IMR-90 (cell line): Measurements from ENCODE around the gene PPOX. TPM values are rescaled to one million over a fixed set of nuclear protein-coding genes. Genes with fewer than 3 reads are reported as not detected.

Source experiments
- ATAC-seq: fragments of 200-7000 bp; cut with Tn5 transposase; 2 replicates; pipeline ENCODE4 v1.9.1; 2020; ENCODE audit warnings: low read depth, mild to moderate bottlenecking, moderate library complexity
- BruUV-seq: library from RNA; stranded (reverse); fragments of 400-500 nt; replicated peaks from 2 replicates; lab custom pipeline; 2021; lab: Mats Ljungman, UMichigan
- CTCF ChIA-PET: fragments of 300-600 bp; formaldehyde crosslinking; extraction: SDS; loops from one replicate; lab custom pipeline; 2021; ENCODE audit warnings: antibody characterized with exemption; lab: Yijun Ruan, JAX
- POLR2A ChIA-PET: fragments of 300-600 bp; sonication (Branson Sonifier 250); formaldehyde crosslinking; loops from one replicate; lab custom pipeline; 2022; ENCODE audit warnings: antibody characterized with exemption; ENCODE audit not compliant: unreplicated experiment; lab: Charles Lee
- DNase-seq: peaks from one replicate; pipeline ENCODE4 v3.0.0; 2013
- H2AFZ ChIP-seq: replicated peaks from 2 replicates; pipeline ENCODE3; 2013; ENCODE audit warnings: low read length, mild to moderate bottlenecking; ENCODE audit not compliant: poor library complexity
- H2AK5ac ChIP-seq: 2 replicates; pipeline ENCODE4 v1.6.1; 2013; ENCODE audit warnings: low read depth, low read length, inconsistent platforms
- H2AK9ac ChIP-seq: replicated peaks from 2 replicates; pipeline ENCODE3; 2013; ENCODE audit warnings: mild to moderate bottlenecking, low read depth, low read length, moderate library complexity; ENCODE audit not compliant: poor library complexity
- H2BK120ac ChIP-seq: 2 replicates; pipeline ENCODE4 v1.6.1; 2013; ENCODE audit warnings: low read depth, low read length, inconsistent platforms
- H2BK15ac ChIP-seq: 3 replicates; pipeline ENCODE4 v1.6.1; 2013; ENCODE audit warnings: low read depth, low read length, inconsistent platforms
- H2BK20ac ChIP-seq: 2 replicates; pipeline ENCODE4 v1.6.1; 2013; ENCODE audit warnings: low read depth, mild to moderate bottlenecking, inconsistent platforms, low read length, moderate library complexity
- H2BK5ac ChIP-seq: 2 replicates; pipeline ENCODE4 v1.6.1; 2013; ENCODE audit warnings: mild to moderate bottlenecking, low read depth, low read length, inconsistent platforms; ENCODE audit not compliant: poor library complexity, severe bottlenecking
- H3K14ac ChIP-seq: replicated peaks from 2 replicates; pipeline ENCODE4 v1.6.1; 2013; ENCODE audit warnings: low read depth, low read length, inconsistent platforms
- H3K18ac ChIP-seq: 2 replicates; pipeline ENCODE4 v1.6.1; 2013; ENCODE audit warnings: low read depth, low read length, control low read depth
- H3K23ac ChIP-seq: 2 replicates; pipeline ENCODE4 v1.6.1; 2013; ENCODE audit warnings: low read depth, low read length, inconsistent platforms
- H3K27ac ChIP-seq: 2 replicates; pipeline ENCODE4 v1.5.1; 2013; ENCODE audit warnings: mild to moderate bottlenecking, control low read depth, low read length; ENCODE audit not compliant: insufficient read depth
- H3K27me3 ChIP-seq: 2 replicates; pipeline ENCODE4 v1.6.1; 2013; ENCODE audit warnings: low read length; ENCODE audit not compliant: control insufficient read depth, insufficient read depth
- H3K36me3 ChIP-seq: 2 replicates; pipeline ENCODE4 v1.6.1; 2013; ENCODE audit warnings: low read length, mixed read lengths; ENCODE audit not compliant: control insufficient read depth, insufficient read depth
- H3K4ac ChIP-seq: 2 replicates; pipeline ENCODE4 v1.6.1; 2013; ENCODE audit warnings: low read depth, low read length, inconsistent platforms
- H3K4me1 ChIP-seq: 2 replicates; pipeline ENCODE4 v1.6.1; 2013; ENCODE audit warnings: low read length, mixed read lengths; ENCODE audit not compliant: control insufficient read depth, insufficient read depth
- H3K4me2 ChIP-seq: 2 replicates; pipeline ENCODE4 v1.6.1; 2013; ENCODE audit warnings: low read depth, mild to moderate bottlenecking, control low read depth, low read length, moderate library complexity
- H3K4me3 ChIP-seq: 2 replicates; pipeline ENCODE4 v1.5.1; 2013; ENCODE audit warnings: low read depth, mild to moderate bottlenecking, control low read depth, low read length, moderate library complexity; ENCODE audit not compliant: insufficient read depth
- H3K56ac ChIP-seq: 2 replicates; pipeline ENCODE4 v1.6.1; 2013; ENCODE audit warnings: low read length, inconsistent platforms; ENCODE audit not compliant: insufficient read depth; ENCODE audit errors: extremely low read depth
- H3K79me1 ChIP-seq, 2 experiments: 2 replicates each; pipeline ENCODE4 v1.6.1; 2013; ENCODE audit warnings: low read length in 2 of 2, inconsistent platforms in 1 of 2, low read depth in 1 of 2
- H3K9ac ChIP-seq: 2 replicates; pipeline ENCODE4 v1.6.1; 2013; ENCODE audit warnings: low read depth, low read length, control low read depth
- H3K9me1 ChIP-seq: 2 replicates; pipeline ENCODE4 v1.6.1; 2013; ENCODE audit warnings: low read length, inconsistent platforms; ENCODE audit not compliant: insufficient read depth
- H3K9me3 ChIP-seq: 2 replicates; pipeline ENCODE4 v1.6.1; 2013; ENCODE audit warnings: low read length; ENCODE audit not compliant: control insufficient read depth, insufficient read depth
- H4K20me1 ChIP-seq: 2 replicates; pipeline ENCODE4 v1.6.1; 2013; ENCODE audit warnings: low read length, inconsistent platforms; ENCODE audit not compliant: insufficient read depth
- H4K5ac ChIP-seq: 2 replicates; pipeline ENCODE4 v1.6.1; 2013; ENCODE audit warnings: mild to moderate bottlenecking, low read depth, low read length, control low read depth
- H4K8ac ChIP-seq, 2 experiments: 2 replicates each; pipeline ENCODE4 v1.6.1; 2013; ENCODE audit warnings: low read depth in 2 of 2, low read length in 2 of 2, control low read depth in 1 of 2, inconsistent platforms in 1 of 2
- H4K91ac ChIP-seq: 2 replicates; pipeline ENCODE4 v1.6.1; 2013; ENCODE audit warnings: low read depth, low read length, inconsistent platforms; ENCODE audit not compliant: insufficient read depth
- MAFK ChIP-seq: IDR thresholded peaks from 2 replicates; pipeline ENCODE4 v1.6.1; 2012; ENCODE audit warnings: low read depth, low read length, improper control_type of control experiment
- MAZ ChIP-seq: IDR thresholded peaks from 2 replicates; pipeline ENCODE4 v1.6.1; 2012; ENCODE audit warnings: low read depth, mild to moderate bottlenecking, low read length, improper control_type of control experiment, moderate library complexity, borderline replicate concordance
- SMC3 ChIP-seq: fragments of 150-350 bp; IDR thresholded peaks from 2 replicates; pipeline ENCODE4 v1.6.1; 2016; ENCODE audit warnings: low read depth, mild to moderate bottlenecking, antibody characterized with exemption, low read length, moderate library complexity
- WGBS, 2 experiments: methylation state at CpG; one replicate each; pipeline versions ENCODE4 v1.1.5 to v1.1.7; 2013; ENCODE audit warnings: missing lambda C conversion rate in 2 of 2; ENCODE audit not compliant: insufficient read length in 1 of 2; ENCODE audit errors: extremely low coverage in 2 of 2; 5-methylcytosine and 5-hydroxymethylcytosine counted together
- dilution Hi-C: fragments of 300-500 bp; cut with HindIII; formaldehyde crosslinking; loops from one replicate; pipeline ENCODE4 v1.14.3; 2018; ENCODE audit warnings: low sequenced_read_pairs; ENCODE audit not compliant: unreplicated experiment
- in situ Hi-C: fragments of 300-500 bp; cut with MboI; formaldehyde crosslinking; loops from 3 replicates; pipeline ENCODE4 v1.14.3; 2019; ENCODE audit warnings: low sequenced_read_pairs, inconsistent platforms, mixed read lengths
- intact Hi-C: fragments of 100-400 bp; cut with micrococcal nuclease; formaldehyde crosslinking; loops from 2 replicates; pipeline ENCODE4 v1.10.0; 2022
- polyA plus RNA-seq, 3 experiments: library from polyadenylated mRNA; depleted of rRNA; stranded (reverse); fragments of >200 nt; gene quantifications; 2 replicates each; pipeline ENCODE4 v1.2.3, GENCODE V29; 2012; ENCODE audit warnings: low replicate concordance in 1 of 3
- total RNA-seq: library from RNA; depleted of rRNA; stranded (reverse); fragments of >200 nt; gene quantifications from 2 replicates; pipeline ENCODE4 v1.2.3, GENCODE V29; 2012
- TF ChIP-seq, protein P1 (sequence below): fragments of 150-350 bp; IDR thresholded peaks from 2 replicates; pipeline ENCODE4 v1.6.1; 2016; ENCODE audit warnings: low read depth, mild to moderate bottlenecking, low read length, moderate library complexity, borderline replicate concordance

The PPOX gene
- total and polyA plus RNA-seq, 2 of the 4 experiments (the other 2 are of a cell fraction): 6.1 to 14.3 TPM

DNA sequence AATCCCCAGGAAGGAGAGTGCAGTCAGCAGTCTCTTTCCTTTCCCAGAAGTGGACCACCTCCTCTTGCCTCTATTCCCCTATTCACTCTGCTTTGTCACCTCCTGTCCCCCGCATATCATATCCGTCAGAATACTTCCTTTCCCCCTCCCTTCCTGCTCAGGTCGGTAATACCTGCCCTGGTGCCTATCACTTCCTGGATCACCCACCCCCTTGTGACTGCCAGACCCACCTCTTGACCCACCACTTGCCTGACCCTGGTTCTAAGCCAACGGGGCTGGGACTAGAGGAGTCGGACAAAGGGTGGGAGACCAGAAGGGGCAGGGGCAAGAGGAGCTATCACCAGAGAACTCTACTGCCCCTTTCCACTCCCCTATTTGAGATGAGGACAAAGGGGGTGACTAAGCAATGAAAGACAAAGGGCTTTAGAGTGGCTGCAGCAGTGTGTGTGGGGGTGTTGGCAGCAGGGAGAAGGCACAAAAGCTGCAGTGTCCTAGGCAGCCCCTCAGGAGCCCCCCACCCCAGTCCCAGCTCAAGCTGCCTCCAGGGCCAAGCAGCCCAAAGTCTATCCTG lies 34.3 kb downstream of the PPOX start:
- H2BK20ac ChIP-seq: 0 out of 2 replicates have a peak overlapping the region, but pooled peaks have one; percentile 66
- in situ Hi-C loops: no loop called here
- H4K20me1 ChIP-seq: no peaks in the 10 kb centered on the region
- peaks cover 14 to 28% of the 10 kb centered on the region in 2 experiments for H3K79me1 ChIP-seq
- H3K4ac ChIP-seq: peak overlapping the region; percentile 94
- peak overlapping the region; percentile 99; the same call in 1 of the 2 replicates for H3K14ac ChIP-seq
- peaks cover 31% of the 10 kb centered on the region for H3K4me1 ChIP-seq
- DNase-seq (no peak), ATAC-seq (no peak)
- H3K23ac ChIP-seq: peak overlapping the region; percentile 74; the same call in 1 of the 2 replicates
- peak overlapping the region; percentile 98 for H2AFZ ChIP-seq
- H3K27me3 ChIP-seq: no peaks in the 10 kb centered on the region
- H4K91ac ChIP-seq: peak overlapping the region; percentile 98
- peak overlapping the region; percentile 95; the same call in 1 of the 2 replicates for H2BK120ac ChIP-seq
- CTCF ChIA-PET: interaction anchor here (0.5 to 0.6 kb wide), 3 partner anchors 88 to 296 kb away, joined by 3 read pairs; no protein-coding TSS in a partner anchor
- peaks cover 5% of the 10 kb centered on the region; the same call in 1 of the 2 replicates for H3K36me3 ChIP-seq
- peaks cover 24% of the 10 kb centered on the region for H3K9me1 ChIP-seq
- WGBS, 2 experiments: no CpG with 5 or more reads among the region's 5 CpGs
- H3K27ac ChIP-seq: peak overlapping the region; percentile 88; the same call in 1 of the 2 replicates
- no peak overlapping the region for H3K4me2 ChIP-seq
- peak overlapping the region; percentile 90 for H2BK5ac ChIP-seq
- H2BK15ac ChIP-seq: peak overlapping the region; percentile 59; the same call in 1 of the 3 replicates
- POLR2A ChIA-PET: interaction anchor here (0.5 kb wide), 1 partner anchor 72 kb away, joined by 3 read pairs; no protein-coding TSS in a partner anchor
- TF ChIP-seq MAFK (no peak), MAZ (no peak), SMC3 (no peak)
- TF ChIP-seq, protein P1, sequence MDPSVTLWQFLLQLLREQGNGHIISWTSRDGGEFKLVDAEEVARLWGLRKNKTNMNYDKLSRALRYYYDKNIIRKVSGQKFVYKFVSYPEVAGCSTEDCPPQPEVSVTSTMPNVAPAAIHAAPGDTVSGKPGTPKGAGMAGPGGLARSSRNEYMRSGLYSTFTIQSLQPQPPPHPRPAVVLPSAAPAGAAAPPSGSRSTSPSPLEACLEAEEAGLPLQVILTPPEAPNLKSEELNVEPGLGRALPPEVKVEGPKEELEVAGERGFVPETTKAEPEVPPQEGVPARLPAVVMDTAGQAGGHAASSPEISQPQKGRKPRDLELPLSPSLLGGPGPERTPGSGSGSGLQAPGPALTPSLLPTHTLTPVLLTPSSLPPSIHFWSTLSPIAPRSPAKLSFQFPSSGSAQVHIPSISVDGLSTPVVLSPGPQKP: no peak
- peak overlapping the region; percentile 85 to 96; a peak in 3 of 4 replicates for H4K8ac ChIP-seq
- H4K5ac ChIP-seq: peak overlapping the region; percentile 84
- dilution Hi-C loops: no loop called here
- H3K4me3 ChIP-seq: no peak overlapping the region
- H2AK5ac ChIP-seq: peak overlapping the region; percentile 94
- intact Hi-C loops: no loop called here
- no peak overlapping the region for H3K18ac ChIP-seq
- no TSS peak for BruUV-seq
- H3K56ac ChIP-seq: no peak overlapping the region
- no peak overlapping the region for H3K9ac ChIP-seq
- H2AK9ac ChIP-seq: peak overlapping the region; percentile 94
- no peaks in the 10 kb centered on the region for H3K9me3 ChIP-seq
